ENCODE results near the gene TRPV4. TPM values are rescaled to one million over a fixed set of nuclear protein-coding genes. Genes with fewer than 3 reads are reported as not detected.

Gene TRPV4
- total RNA-seq, 4 donors from 2014 or later: 0.13 to 0.82 (median 0.19) TPM; not detected in 1

GRCh38 chr12:109744986-109745942 is 87.9 kb downstream of the TRPV4 start:
- peaks cover 0 to 6% (median 0%) of the 10 kb centered on the region in 3 donors for H3K4me1 ChIP-seq
- ATAC-seq: no peak
- no peak overlapping the region for H3K27ac ChIP-seq
- TF ChIP-seq POLR2AphosphoS5 (IDR thresholded peaks at IDR 0.05) (no peak), CTCF (IDR thresholded peaks at IDR 0.05) (no peak), EP300 (IDR thresholded peaks at IDR 0.05) (no peak), POLR2A (IDR thresholded peaks at IDR 0.05) (no peak)
- H3K4me3 ChIP-seq: no peak overlapping the region
- no peaks in the 10 kb centered on the region for H3K9me3 ChIP-seq
- no peaks in the 10 kb centered on the region for H3K36me3 ChIP-seq
- peaks cover 6% of the 10 kb centered on the region for H3K27me3 ChIP-seq
- WGBS, 2 donors (ENCODE audit: low coverage in 1 of 2): 48 to 53% methylated on average over 4 to 6 of the region's 8 CpGs

- WGBS, 2 donors (ENCODE audit: low coverage in 1 of 2): 96% methylated on average over 8 of the region's 14 CpGs; no CpG with 5 or more reads in 1 of the 2 donors
- Histone ChIP-seq H3K9me3 (no peaks in the 10 kb centered on the region), H3K27me3 (peaks cover 8% of the 10 kb centered on the region), H3K36me3 (no peaks in the 10 kb centered on the region), H3K27ac (no peak overlapping the region), H3K4me3 (no peak overlapping the region), H3K4me1 (peaks cover 0 to 6% (median 0%) of the 10 kb centered on the region in 3 donors)
- ATAC-seq: no peak
- no peak for TF ChIP-seq POLR2A (IDR thresholded peaks at IDR 0.05)
Observed at GRCh38 chr12:109744026-109744425, 89.2 kb downstream of the TRPV4 start.

GRCh38 chr12:109743076-109743910 is 89.9 kb downstream of the TRPV4 start:
- H3K4me1 ChIP-seq: peaks cover 0 to 6% (median 0%) of the 10 kb centered on the region in 3 donors
- no peaks in the 10 kb centered on the region for H3K9me3 ChIP-seq
- H3K36me3 ChIP-seq: no peaks in the 10 kb centered on the region
- no peak for ATAC-seq
- peaks cover 15% of the 10 kb centered on the region for H3K27me3 ChIP-seq
- no peak overlapping the region for H3K27ac ChIP-seq
- no peak overlapping the region for H3K4me3 ChIP-seq
- 93% methylated on average over 3 of the region's 17 CpGs; no CpG with 5 or more reads in 1 of the 2 donors for WGBS, 2 donors (ENCODE audit: low coverage in 1 of 2)
- TF ChIP-seq POLR2A (IDR thresholded peaks at IDR 0.05) (no peak), CTCF (IDR thresholded peaks at IDR 0.05) (no peak), EP300 (IDR thresholded peaks at IDR 0.05) (no peak), POLR2AphosphoS5 (IDR thresholded peaks at IDR 0.05) (no peak)

DNA sequence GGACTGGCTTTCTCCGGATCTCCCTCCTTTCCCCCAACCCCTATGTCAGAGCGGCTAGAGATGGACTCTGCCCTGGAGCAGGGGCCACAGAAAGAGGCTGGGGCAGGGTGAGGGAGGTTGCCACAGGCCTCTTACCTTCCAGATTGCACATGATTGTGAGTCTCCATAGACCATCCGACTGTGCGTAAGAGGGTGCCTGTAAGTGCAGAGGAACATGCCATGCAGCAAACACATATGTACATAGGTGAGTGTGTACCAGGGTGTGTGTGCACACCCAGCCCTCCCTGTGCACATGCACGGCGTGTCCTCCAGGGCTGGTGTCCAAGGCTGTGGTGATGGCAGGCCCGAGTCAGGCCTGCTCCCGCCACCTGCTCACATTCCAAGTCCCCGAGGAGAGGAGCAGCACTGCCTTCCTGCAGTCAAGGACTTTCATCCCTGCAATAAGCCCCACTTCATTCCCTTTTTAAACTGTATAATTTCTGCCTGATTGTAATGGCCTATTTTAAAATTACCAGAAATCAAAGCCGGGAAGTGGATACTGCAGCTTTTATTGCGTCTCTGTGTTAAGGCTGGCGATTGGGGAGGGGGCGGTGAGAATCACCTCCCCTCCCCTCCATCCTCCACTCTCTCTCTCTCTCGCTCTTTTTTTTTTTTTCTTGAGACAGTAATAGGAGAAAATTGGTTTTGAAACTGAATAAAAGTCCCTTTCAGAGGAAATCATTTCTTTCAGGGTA is 91.1 kb downstream of the TRPV4 start:
- H3K4me1 ChIP-seq: peaks cover 0 to 6% (median 0%) of the 10 kb centered on the region in 3 donors
- no peak for ATAC-seq
- no peaks in the 10 kb centered on the region for H3K36me3 ChIP-seq
- no peaks in the 10 kb centered on the region for H3K9me3 ChIP-seq
- WGBS, 2 donors (ENCODE audit: low coverage in 1 of 2): 79 to 80% methylated on average over 5 to 8 of the region's 14 CpGs
- H3K4me3 ChIP-seq: no peak overlapping the region
- TF ChIP-seq CTCF (IDR thresholded peaks at IDR 0.05) (no peak), POLR2AphosphoS5 (IDR thresholded peaks at IDR 0.05) (no peak), EP300 (IDR thresholded peaks at IDR 0.05) (no peak), POLR2A (IDR thresholded peaks at IDR 0.05) (no peak)
- H3K27ac ChIP-seq: no peak overlapping the region
- H3K27me3 ChIP-seq: peaks cover 22% of the 10 kb centered on the region
